GM19438 (cell line): Measurements from ENCODE around the gene FOXK1.
A peak's percentile ranks its signal among the peaks of the same experiment; 100 is the strongest.
"Not testable (repeated sequence)": the region's sequence is repeated elsewhere in the genome, so short reads cannot be mapped to it uniquely, and the experiment has no call there.

Experiments used
- ATAC-seq: cut with Tn5 transposase; IDR thresholded peaks from one replicate; pipeline ENCODE4 v1.9.1; 2021; ENCODE audit warnings: low read depth; ENCODE audit not compliant: unreplicated experiment

FOXK1 gene

DNA sequence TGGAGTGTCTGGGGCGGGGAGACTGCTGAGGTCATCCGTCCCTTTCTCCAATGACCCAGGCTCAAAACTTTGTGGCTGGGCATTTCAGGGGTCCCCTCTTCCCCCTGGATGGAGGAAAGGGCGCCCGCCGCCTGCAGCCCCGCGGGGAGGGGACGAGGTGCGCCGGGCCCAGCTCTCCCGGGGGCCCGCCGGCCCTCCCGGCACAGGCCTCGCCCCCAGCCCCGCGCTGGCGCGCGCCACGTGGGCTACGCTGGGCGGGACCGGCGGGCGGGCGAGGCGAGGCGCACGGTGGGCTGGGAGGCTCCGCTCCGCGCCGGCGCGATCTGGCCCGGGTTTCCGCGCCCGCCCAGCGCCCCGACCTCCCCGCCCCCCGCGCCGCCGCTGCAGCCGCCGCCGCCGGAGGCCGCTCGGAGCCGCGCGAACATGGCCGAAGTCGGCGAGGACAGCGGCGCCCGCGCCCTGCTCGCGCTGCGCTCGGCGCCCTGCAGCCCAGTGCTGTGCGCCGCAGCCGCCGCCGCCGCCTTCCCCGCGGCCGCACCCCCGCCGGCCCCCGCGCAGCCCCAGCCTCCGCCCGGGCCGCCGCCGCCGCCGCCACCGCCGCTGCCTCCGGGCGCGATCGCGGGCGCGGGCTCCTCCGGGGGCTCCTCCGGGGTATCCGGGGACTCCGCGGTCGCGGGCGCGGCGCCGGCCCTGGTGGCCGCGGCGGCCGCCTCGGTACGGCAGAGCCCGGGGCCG is at the start of gene FOXK1:
Gene FOXK1, plus strand, starts transcription at position 410 of the 735 bp plus-strand sequence. Its CDS starts 14 bp downstream, at position 424.
- ATAC-seq, result peak; percentile 52

GRCh38 chr7:4633012-4633411 is 49.1 kb upstream of the FOXK1 start:
- no peak for ATAC-seq

DNA sequence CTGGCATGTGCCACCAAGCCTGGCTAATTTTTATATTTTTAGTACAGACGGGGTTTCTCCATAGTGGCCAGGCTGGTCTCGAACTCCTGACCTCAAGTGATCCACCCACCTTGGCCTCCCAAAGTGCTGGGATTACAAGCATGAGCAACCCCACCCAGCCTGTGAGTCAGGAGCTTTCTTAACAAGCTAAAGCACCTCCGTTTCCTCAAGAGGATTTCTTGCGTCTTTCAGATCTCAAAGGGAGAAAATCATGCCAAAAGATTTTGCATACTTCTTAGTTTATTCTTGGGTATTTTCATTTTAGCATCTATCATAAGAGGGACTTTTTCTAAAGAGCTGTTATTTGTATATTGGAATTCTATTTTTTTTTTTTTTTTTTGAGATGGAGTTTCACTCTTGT is 47.9 kb upstream of the FOXK1 start:
- ATAC-seq, result no peak

DNA sequence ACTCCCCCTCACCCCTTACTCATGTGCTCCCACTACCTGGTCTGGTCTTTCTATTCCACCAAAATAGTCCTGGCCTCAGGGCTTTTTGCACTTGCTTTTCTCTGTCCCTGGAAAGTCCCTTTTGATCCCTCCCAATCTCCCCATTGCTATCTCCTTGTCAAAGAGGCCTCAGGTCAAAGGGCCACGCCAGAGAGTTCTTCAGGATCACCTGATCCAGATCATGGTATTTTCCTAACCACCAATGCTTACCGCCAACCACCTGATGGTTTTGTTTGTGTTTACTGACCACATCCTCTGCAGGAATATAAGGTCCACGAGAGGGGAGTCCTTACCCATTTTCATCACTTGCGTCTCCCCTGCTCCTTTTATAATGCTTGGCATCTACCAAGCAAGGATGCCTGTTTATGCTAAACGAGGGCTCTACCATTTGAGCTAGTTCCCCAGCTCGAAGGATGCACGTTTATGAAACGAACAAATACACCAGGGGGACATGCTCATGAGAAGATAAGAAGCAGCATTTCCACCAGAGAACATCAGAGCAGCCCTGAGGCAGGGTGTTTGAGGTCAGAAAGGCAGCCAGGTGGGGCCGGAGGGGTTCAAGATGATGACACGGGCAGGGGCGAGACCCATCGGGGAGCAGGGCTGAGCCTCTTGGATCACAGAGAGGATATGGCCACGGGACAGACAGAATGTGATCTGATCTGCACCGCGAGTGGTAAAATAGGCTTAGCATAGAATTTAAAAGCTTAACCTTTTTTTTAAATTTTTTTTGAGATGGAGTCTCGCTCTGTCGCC is 43.1 kb upstream of the FOXK1 start:
- no peak for ATAC-seq

GRCh38 chr7:4641091-4641666 is 40.9 kb upstream of the FOXK1 start:
- no peak for ATAC-seq

DNA sequence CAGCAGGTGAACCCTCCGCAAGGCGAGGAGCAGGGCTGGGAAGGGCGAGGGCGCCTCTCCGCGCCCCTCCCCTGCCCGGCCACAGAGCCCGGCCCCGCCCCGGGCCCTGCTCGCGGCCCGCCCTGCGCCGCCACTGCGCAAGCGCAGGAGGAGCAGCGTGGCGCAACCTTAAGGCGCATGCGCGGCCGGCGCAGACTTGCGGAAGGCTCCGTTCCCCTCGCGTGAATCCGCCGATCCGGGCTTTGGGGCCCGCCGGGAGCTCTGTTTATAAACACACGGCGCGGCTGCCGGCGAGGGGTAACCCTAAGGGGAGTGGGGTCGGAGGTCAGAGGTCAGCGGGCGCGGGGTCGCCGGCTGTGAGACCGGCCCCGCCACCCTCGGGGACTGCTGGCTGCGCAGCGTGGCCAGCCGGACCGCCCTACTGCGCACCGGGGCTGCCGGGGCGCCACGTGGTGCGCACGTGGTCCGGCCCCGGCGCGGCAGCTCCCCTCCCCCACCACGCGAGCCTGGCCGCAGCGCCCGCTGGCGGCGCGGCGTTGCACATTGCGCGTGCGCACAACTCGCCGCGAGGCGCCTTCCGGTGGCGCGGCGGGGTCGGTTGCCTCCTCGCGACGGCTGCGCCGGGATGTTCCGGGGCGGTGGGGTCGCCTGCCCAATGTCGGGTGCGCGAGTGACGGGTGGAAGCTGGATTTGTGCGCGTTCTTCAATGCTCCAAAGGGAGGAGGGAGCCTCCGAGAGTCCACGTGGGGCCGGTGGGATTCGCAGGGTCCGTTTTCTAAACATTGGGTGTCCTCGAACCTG is 40.2 kb upstream of the FOXK1 start:
- peak; percentile 70 for ATAC-seq

DNA sequence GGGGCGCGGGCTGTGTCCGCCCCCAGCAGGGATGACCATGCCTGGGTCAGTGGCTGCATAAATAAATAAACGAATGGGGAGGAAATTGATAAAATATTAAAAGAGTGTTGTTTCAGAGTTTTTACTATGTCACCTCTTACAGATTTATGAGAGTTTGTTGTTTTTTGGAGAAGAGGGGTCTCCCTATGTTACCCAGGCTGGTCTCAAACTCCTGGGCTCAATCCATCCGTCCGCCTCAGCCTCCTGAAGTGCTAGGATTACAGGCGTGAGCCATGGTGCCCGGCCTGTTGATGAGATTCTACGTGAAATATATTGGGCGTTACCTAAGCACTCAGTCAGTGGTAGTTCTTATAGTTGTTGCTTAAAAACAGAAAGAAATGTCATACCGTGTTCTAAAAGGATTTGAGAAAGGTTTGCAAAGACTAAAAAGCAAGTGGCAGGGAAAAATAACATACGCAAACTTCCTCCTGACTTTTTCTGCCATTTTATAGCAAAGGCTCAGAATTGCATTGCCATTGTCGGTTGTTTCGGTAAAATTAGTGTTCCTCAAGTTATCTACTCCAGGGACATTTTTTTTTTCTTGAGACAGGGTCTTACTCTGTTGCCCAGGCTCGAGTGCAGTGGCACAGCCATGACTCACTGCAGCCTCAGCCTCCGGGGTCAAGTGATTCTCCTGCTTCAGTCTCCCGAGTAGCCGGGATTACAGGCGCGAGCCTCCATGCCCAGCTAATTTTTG is 39.5 kb upstream of the FOXK1 start:
- ATAC-seq, result peak; percentile 1

GRCh38 chr7:4643204-4643471 is 39.0 kb upstream of the FOXK1 start:
- ATAC-seq, result not testable (repeated sequence)

DNA sequence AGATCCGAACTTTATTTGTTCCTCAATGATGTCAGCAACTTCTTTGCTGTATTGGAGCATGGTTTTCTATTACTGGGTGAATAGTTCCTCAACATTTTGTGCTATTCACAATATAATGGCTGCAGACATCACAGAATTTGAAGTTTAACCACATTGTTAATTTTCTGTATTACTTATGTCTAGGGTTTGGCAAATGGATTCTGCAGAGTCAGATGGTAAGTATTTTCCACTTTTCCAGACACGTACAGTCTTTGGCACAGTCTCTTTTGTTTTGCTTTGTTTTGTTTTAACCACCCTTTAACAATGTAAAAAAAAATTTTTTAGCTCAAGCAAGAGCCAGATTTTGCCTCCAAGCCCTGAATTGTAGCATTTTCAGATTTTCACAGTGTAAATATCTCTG is 36.8 kb upstream of the FOXK1 start:
- no peak for ATAC-seq

- no peak for ATAC-seq
Measured at GRCh38 chr7:4648111-4648510, 34.0 kb upstream of the FOXK1 start.

DNA sequence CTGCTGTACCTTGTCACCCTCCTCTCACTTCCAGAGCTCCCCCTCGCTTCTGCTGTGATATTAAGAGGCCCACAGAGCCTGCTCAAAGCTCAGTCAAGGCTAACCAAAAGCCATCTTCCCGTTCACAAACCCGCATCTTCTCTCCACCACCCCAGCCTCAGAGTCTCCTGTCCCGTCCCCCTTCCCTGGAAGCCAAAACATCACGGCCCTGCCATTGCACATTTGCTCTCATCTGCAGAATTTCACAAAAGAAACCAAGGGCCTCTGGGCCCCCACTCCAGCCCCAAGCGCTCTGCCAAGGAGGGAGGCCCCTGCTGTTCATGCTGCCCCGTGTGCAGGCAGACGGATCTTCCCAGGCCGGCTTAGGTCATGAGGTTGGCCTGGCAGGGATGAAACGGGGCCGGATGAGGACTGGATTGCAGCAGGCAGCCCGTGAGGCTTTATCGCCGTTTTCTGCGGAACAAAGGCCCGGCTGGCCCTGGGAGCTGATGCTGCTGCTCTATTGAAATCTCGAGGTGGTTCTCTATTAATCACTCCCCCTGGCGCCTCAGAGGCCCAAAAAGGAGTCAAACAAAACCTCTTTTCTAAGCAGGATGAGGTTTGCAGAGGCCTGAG is 31.6 kb upstream of the FOXK1 start:
- no peak for ATAC-seq

GRCh38 chr7:4653771-4654170 is 28.3 kb upstream of the FOXK1 start:
- no peak for ATAC-seq

DNA sequence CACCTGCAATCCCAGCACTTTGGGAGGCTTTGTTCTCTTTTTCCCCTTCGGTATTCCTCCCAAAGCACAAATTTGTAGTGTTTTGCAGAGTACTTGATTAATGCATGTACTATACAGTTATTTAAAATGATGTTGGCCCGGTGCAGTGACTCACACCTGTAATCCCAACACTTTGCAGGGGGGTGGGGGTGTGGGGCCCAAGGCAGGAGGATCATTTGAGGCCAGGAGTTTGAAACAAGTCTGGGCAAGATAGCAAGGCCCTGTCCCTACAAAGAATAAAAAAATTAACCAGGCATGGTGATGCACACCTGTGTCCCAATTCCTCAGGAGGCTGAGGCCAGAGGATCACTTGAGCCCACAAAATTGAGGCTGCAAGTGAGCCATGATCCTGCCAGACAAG is 26.8 kb upstream of the FOXK1 start:
- no peak for ATAC-seq

DNA sequence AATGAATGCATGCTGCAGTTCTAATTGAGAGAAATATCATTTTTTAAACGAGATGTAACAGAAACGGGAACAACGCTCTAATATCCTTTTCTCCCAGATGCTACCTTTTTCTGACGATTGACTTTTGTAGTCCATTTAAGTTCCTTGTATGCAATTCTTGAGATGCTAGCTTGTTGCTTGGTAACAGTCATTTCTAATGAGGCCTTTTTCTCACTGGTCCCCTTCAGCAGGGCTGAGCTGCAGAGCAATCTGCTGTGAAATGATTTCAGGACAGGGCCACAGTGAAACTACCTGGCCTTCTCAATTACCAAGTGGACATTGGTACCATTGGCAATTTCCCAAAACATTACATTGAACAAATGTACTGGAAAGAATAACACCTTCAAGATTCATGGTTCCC is 26.2 kb upstream of the FOXK1 start:
- ATAC-seq, result no peak

DNA sequence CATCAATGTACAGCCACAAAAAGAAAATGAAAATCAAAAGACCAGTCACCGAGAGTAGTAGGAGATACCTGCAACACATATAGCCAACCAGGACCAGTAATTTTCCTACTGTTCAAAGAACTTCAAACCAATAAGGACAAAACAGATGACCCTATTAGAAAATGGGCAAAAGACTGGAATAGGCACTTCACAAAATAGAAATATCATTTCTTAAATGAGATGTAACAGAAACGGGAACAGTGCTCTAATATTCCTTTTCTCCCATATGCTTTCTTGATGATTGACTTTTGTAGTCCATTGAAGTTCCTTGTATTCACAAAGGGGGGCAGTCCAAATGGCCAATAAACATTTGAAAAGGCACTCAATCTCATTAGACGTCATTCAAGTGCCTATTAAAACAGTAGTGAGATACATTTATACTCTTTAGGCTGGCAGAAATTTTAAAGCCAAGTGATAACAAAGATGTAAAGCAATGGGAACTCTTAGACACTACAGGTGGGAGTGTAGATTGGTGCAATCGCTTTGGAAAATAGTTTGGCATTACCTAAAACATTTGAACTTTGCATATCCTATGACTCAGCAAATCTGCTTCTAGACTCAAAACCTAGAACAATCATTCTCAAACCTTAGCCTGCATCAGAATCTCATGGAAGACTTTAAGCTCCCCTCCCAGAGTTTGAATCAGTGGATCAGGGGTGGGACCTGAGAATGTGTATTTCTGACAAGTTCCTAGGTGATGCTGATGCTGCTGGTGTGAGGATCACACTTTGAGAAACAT is 24.3 kb upstream of the FOXK1 start:
- no peak for ATAC-seq

- no peak for ATAC-seq
Measured at GRCh38 chr7:4659551-4660286, 22.4 kb upstream of the FOXK1 start.

DNA sequence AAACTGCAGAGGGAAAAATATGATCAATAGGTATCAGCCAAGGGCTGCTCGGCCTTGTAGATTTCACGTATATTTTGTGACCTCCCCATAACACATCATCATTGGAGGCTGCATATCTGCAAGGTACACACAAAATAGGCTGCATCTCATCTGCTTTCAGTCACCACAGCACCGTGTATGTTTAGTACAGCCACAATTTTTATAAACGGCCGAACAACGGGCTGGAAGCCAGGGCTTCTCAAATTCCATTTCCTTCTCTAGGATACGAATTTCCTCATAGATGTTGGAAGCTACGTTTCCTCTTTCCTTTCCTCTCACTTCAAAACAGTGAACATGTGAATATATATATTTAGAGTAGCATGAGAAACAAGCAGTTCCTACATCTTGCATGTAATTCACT is 20.2 kb upstream of the FOXK1 start:
- no peak for ATAC-seq

- no peak for ATAC-seq
Measured at GRCh38 chr7:4663239-4664018, 18.7 kb upstream of the FOXK1 start.
